Left ventricle myocardium superior (tissue), 1 donor: ENCODE data around the gene SPTY2D1. TPM values are rescaled to one million over a fixed set of nuclear protein-coding genes. Genes with fewer than 3 reads are reported as not detected.
"Not testable (repeated sequence)": the region's sequence is repeated elsewhere in the genome, so short reads cannot be mapped to it uniquely, and the experiment has no call there.

Source experiments
- ATAC-seq: fragments of 200-7000 bp; cut with Tn5 transposase; one replicate; pipeline ENCODE4 v1.9.1; 2020; ENCODE audit warnings: mild to moderate bottlenecking, moderate library complexity
- DNase-seq: peaks from one replicate; pipeline ENCODE4 v3.0.0-alpha.2; 2020
- intact Hi-C: fragments of 100-400 bp; cut with micrococcal nuclease; formaldehyde crosslinking; loops from one replicate; pipeline ENCODE4 v1.11.0; 2022
- total RNA-seq: library from RNA; stranded (reverse); fragmentation: NEBNext Ultra II Directional; extraction: Animal tissue kit (Norgen Biotek cat#: 25700); gene quantifications from one replicate; pipeline ENCODE4 v1.2.1, GENCODE V29; 2021
- donor health status: DM: no; HTN: yes; CAD: no; lungs with severe emphysema.

SPTY2D1 gene
- total RNA-seq, 1 donor from 2014 or later, result 9.4 TPM

- ATAC-seq (no peak), DNase-seq (no peak)
- intact Hi-C loops, result no loop called here
Observed at GRCh38 chr11:18623707-18624106, 10.4 kb downstream of the SPTY2D1 start.

GRCh38 chr11:18618342-18619025 lies 15.7 kb downstream of the SPTY2D1 start:
- ATAC-seq (peak; percentile 65), DNase-seq (no peak)
- intact Hi-C loops, result no loop called here

- no peak for ATAC-seq
- intact Hi-C loops, result no loop called here
- DNase-seq, result no peak
Observed at GRCh38 chr11:18617688-18618341, 16.3 kb downstream of the SPTY2D1 start.

DNA sequence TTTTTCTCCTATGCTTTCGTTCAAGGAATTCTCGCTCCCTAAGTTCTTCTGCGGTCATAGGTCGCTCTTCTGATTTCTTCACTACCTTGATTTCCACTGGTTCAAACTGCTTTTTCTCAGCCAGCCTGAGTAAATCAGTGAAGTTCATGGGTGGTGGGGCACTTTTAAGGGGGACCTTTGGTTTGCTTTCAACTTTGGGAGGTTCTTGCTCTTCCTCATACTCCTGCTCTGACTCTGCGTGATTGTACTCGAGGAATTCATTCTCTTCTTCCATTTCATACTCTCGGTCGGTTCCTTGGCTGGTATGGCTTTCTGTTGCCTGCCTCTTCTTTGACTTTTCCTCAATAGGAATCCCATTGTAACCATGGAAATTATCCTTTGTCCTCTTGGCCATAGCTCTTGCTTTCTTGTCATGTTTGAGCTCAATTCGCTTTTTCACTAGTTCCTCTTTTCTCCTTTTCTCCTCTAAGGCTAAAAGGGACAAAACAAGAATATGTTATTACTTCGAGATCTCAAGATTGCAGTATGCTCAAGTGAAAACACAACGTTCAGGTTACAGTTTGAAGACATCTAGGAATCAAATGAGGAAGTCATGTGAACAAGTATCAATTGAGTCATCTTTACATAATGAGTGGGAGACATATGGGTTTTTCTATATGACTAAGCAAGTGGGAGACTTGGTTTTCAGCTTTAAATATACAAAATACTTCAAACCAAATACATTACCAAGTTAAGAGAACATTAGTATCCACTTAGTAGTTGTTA lies 18.3 kb downstream of the SPTY2D1 start:
- intact Hi-C loops, result no loop called here
- ATAC-seq, result no peak
- DNase-seq, result no peak

GRCh38 chr11:18614667-18615066 lies 19.5 kb downstream of the SPTY2D1 start:
- no peak for DNase-seq
- ATAC-seq, result no peak
- intact Hi-C loops, result no loop called here

- DNase-seq, result no peak
- intact Hi-C loops, result no loop called here
Observed at GRCh38 chr11:18612394-18612793, 21.7 kb downstream of the SPTY2D1 start.

GRCh38 chr11:18611196-18611595 lies 22.9 kb downstream of the SPTY2D1 start:
- no peak for ATAC-seq
- no peak for DNase-seq
- intact Hi-C loops, result no loop called here

More at GRCh38 chr11:18612394-18612793, 21.7 kb downstream of the SPTY2D1 start:
- ATAC-seq, result no peak

GRCh38 chr11:18608376-18608775 lies 25.8 kb downstream of the SPTY2D1 start:
- DNase-seq (no peak), ATAC-seq (peak; percentile 66)
- intact Hi-C loops, result no loop called here

GRCh38 chr11:18600915-18601569 lies 33.1 kb downstream of the SPTY2D1 start:
- intact Hi-C loops, result no loop called here
- ATAC-seq (peak; percentile 86), DNase-seq (no peak)

- DNase-seq (no peak), ATAC-seq (no peak)
- intact Hi-C loops, result no loop called here
Observed at GRCh38 chr11:18599739-18600230, 34.4 kb downstream of the SPTY2D1 start, which contains the start of gene MISFA. MISFA (plus strand) TSS chr11:18599789; CDS start chr11:18599929, 140 bp downstream.

- ATAC-seq, result no peak
- intact Hi-C loops, result no loop called here
- DNase-seq, result no peak
Observed at GRCh38 chr11:18594999-18595749, 39.0 kb downstream of the SPTY2D1 start.

- ATAC-seq, DNase-seq, intact Hi-C loops: not testable (repeated sequence)
Observed at GRCh38 chr11:18594088-18594487, 40.1 kb downstream of the SPTY2D1 start.

- ATAC-seq (no peak), DNase-seq (no peak)
- intact Hi-C loops, result no loop called here
Observed at GRCh38 chr11:18590571-18590970, 43.6 kb downstream of the SPTY2D1 start.

DNA sequence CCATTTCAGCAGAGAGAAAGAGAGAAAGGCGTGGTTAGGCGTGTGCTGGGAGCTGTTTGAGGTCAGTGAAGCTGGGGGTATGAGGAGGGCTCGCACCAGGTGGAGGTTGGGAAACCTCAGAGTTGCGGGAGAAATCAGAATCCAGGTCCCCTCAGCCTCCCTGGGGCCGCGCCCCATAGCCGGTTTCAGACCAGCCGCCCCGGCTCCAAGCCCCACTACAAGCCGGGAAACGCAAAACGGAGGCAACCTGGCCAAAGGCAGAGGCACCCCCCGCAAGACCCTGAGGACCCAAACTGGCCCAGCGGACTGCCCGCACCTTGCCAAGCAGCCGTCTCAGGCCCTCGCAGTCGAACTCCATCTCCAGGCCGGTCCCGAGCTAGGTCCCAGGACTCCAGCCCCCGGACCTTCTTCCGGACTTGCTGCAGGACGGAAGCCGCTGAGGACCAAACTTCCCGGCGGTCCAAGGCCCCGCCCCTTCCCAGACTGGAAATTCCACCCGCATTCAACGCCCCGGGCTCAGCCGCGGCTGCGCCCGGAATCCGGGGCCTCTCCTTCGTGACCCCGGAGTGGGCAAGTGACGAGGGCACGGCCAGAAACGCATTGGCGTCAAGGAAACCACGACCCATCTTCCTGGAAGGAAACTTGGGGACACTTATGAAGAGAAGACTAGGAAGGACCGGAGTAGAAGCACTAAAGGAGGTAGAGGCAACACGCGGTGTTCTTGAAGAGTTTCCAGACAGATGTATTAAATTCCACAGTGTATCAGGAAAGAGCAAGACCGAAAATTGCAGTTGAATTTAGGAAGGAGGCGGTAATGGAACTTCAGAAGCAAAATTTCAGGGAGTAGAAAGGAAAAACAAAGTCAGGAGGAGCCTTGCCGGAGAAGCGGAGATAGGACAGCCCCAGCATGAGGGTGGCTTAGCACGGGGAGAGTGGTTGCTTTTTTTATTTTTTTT lies 45.6 kb downstream of the SPTY2D1 start, which contains the start of gene UEVLD:
TSS of gene UEVLD (minus strand) at position 438 of the 956 bp plus-strand sequence. CDS start at position 358, 80 bp downstream.
- ATAC-seq (peak; percentile 99), DNase-seq (peak; percentile 93)
- intact Hi-C loops, result no loop called here

DNA sequence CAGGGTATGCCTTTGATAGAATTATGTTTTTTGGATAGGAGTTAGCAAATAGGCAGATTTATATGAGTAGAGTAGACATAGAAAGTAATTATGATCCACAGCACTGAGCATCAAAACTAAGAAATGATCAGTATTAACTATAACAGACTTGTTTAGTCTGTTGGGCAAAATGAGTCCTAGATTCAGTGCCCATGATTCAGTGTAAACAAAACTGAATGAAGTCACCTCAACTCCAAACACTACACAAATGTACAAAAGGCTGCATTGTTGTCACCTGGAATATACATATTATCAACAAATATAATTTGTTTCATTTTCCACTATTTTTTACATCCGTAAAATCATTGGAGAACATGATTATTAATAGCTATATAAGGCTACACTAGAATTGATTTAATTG lies 52.3 kb downstream of the SPTY2D1 start:
- no peak for ATAC-seq
- intact Hi-C loops, result no loop called here
- DNase-seq, result no peak

- ATAC-seq (no peak), DNase-seq (no peak)
- intact Hi-C loops, result no loop called here
Observed at GRCh38 chr11:18580113-18580766, 53.9 kb downstream of the SPTY2D1 start.
